GM23248 (cell line): ENCODE data around the gene BTBD7. TPM values are rescaled to one million over a fixed set of nuclear protein-coding genes. Genes with fewer than 3 reads are reported as not detected.
"Not testable (repeated sequence)": the region's sequence is repeated elsewhere in the genome, so short reads cannot be mapped to it uniquely, and the experiment has no call there.

Experiments used
- DNase-seq: peaks from one replicate; pipeline ENCODE4 v3.0.0-alpha.2; 2015
- H2AFZ ChIP-seq: fragments of 200-600 bp; sonication (generic); 2 replicates; pipeline ENCODE4 v1.6.1; 2016; ENCODE audit warnings: antibody characterized with exemption
- H3F3A ChIP-seq: fragments of 200-600 bp; sonication (generic); 2 replicates; pipeline ENCODE4 v1.6.1; 2016; ENCODE audit warnings: mild to moderate bottlenecking, antibody characterized with exemption, mixed run types; ENCODE audit not compliant: insufficient read depth
- H3K27ac ChIP-seq: fragments of 200-600 bp; sonication (generic); 2 replicates; pipeline ENCODE4 v1.5.1; 2016; ENCODE audit warnings: mild to moderate bottlenecking
- H3K27me3 ChIP-seq: fragments of 200-600 bp; sonication (generic); replicated peaks from 2 replicates; pipeline ENCODE4 v1.6.1; 2016; ENCODE audit warnings: mild to moderate bottlenecking; ENCODE audit not compliant: insufficient read depth
- H3K36me3 ChIP-seq: fragments of 200-600 bp; sonication (generic); 2 replicates; pipeline ENCODE4 v1.6.1; 2016; ENCODE audit warnings: low read depth, mild to moderate bottlenecking
- H3K4me1 ChIP-seq: fragments of 200-600 bp; sonication (generic); 2 replicates; pipeline ENCODE4 v1.6.1; 2016; ENCODE audit warnings: mild to moderate bottlenecking; ENCODE audit not compliant: insufficient read depth
- H3K4me2 ChIP-seq: fragments of 200-600 bp; sonication (generic); one replicate; pipeline ENCODE4 v1.6.1; 2016; ENCODE audit warnings: mild to moderate bottlenecking; ENCODE audit not compliant: unreplicated experiment
- H3K4me3 ChIP-seq: fragments of 200-600 bp; sonication (generic); 2 replicates; pipeline ENCODE4 v1.5.1; 2016; ENCODE audit warnings: mild to moderate bottlenecking
- H3K79me2 ChIP-seq: fragments of 200-600 bp; sonication (generic); 2 replicates; pipeline ENCODE4 v1.6.1; 2016; ENCODE audit warnings: mild to moderate bottlenecking; ENCODE audit not compliant: insufficient read depth
- H3K9ac ChIP-seq: fragments of 200-600 bp; sonication (generic); 2 replicates; pipeline ENCODE4 v1.6.1; 2016; ENCODE audit warnings: mild to moderate bottlenecking
- H3K9me2 ChIP-seq: fragments of 200-600 bp; sonication (generic); 2 replicates; pipeline ENCODE4 v1.6.1; 2016; ENCODE audit warnings: mixed run types, mild to moderate bottlenecking, moderate library complexity; ENCODE audit not compliant: insufficient read depth
- H3K9me3 ChIP-seq: fragments of 200-600 bp; sonication (generic); one replicate; pipeline ENCODE4 v1.6.1; 2017; ENCODE audit warnings: low read depth
- H4K20me1 ChIP-seq: fragments of 200-600 bp; sonication (generic); 2 replicates; pipeline ENCODE4 v1.6.0; 2016; ENCODE audit not compliant: insufficient read depth
- EZH2 ChIP-seq: fragments of 200-600 bp; sonication (generic); IDR thresholded peaks from 2 replicates; pipeline ENCODE4 v1.6.1; 2018; ENCODE audit warnings: antibody characterized with exemption, mild to moderate bottlenecking; ENCODE audit not compliant: insufficient read depth, poor library complexity, severe bottlenecking
- EZH2phosphoT487 ChIP-seq: fragments of 200-600 bp; sonication (generic); IDR thresholded peaks from 2 replicates; pipeline ENCODE4 v1.6.1; 2018; ENCODE audit warnings: antibody characterized with exemption, moderate library complexity, mild to moderate bottlenecking, low read depth; ENCODE audit not compliant: insufficient read depth
- WGBS, 2 experiments: methylation state at CpG; one replicate each; pipeline ENCODE4 v1.1.6; 2015 to 2017; ENCODE audit warnings: low lambda C conversion rate in 2 of 2, low coverage in 1 of 2; ENCODE audit errors: missing lambda C conversion rate in 2 of 2; 5-methylcytosine and 5-hydroxymethylcytosine counted together
- in situ Hi-C: fragments of 300-500 bp; cut with MboI; formaldehyde crosslinking; loops from 2 replicates; pipeline ENCODE4 v1.15.0; 2020
- polyA plus RNA-seq: library from polyadenylated mRNA; unstranded; fragments of >200 nt; fragmentation: Nextera tagmentation; extraction: Ambion mirVana; gene quantifications from 2 replicates; pipeline ENCODE4 v1.2.1, GENCODE V29; 2016
- total RNA-seq: library from RNA; depleted of rRNA; stranded (reverse); fragments of >200 nt; shearing (Covaris generic); gene quantifications from 2 replicates; pipeline ENCODE4 v1.2.3, GENCODE V29; 2014

BTBD7 gene
- total and polyA plus RNA-seq, 2 experiments from 2014 or later, result 14.3 to 18.2 TPM

- H3K27ac ChIP-seq, result peak overlapping the region; percentile 21
- H3K4me1 ChIP-seq, result peaks cover 10% of the 10 kb centered on the region
- in situ Hi-C loops, result loop anchor here (25.0 kb wide), 1 partner anchor 291 kb away; no protein-coding TSS in a partner anchor
- peak overlapping the region; percentile 14 for H3K9ac ChIP-seq
- no peak overlapping the region for H3K4me3 ChIP-seq
- DNase-seq, result peak; percentile 35
- peaks cover 52% of the 10 kb centered on the region for H3K36me3 ChIP-seq
- H3F3A ChIP-seq, result peaks cover 9% of the 10 kb centered on the region; the same call in 1 of the 2 replicates
- H3K79me2 ChIP-seq, result no peaks in the 10 kb centered on the region
- H3K9me2 ChIP-seq, result no peaks in the 10 kb centered on the region
- no peaks in the 10 kb centered on the region for H4K20me1 ChIP-seq
- TF ChIP-seq EZH2phosphoT487, result no peak
- TF ChIP-seq EZH2, result no peak
- H3K27me3 ChIP-seq, result no peaks in the 10 kb centered on the region
- WGBS, 2 experiments, result 86 to 87% methylated on average over 10 of the region's 10 CpGs
- no peaks in the 10 kb centered on the region for H3K9me3 ChIP-seq
- H3K4me2 ChIP-seq, result peak overlapping the region; percentile 14
- H2AFZ ChIP-seq, result no peak overlapping the region
Measured at GRCh38 chr14:93245764-93246420, 86.9 kb downstream of the BTBD7 start.

GRCh38 chr14:93240678-93241000, 92.2 kb downstream of the BTBD7 start:
- Histone ChIP-seq H3K9me3 (no peaks in the 10 kb centered on the region), H3K4me3 (no peak overlapping the region), H3K9ac (no peak overlapping the region), H3K4me2 (peak overlapping the region; percentile 62), H2AFZ (no peak overlapping the region), H3K4me1 (peaks cover 12% of the 10 kb centered on the region), H3K9me2 (no peaks in the 10 kb centered on the region), H3K79me2 (no peaks in the 10 kb centered on the region), H3K27me3 (no peaks in the 10 kb centered on the region), H3K27ac (peak overlapping the region; percentile 38; the same call in 1 of the 2 replicates), H4K20me1 (no peaks in the 10 kb centered on the region), H3K36me3 (peaks cover 34% of the 10 kb centered on the region), H3F3A (peaks cover 12% of the 10 kb centered on the region; the same call in 1 of the 2 replicates)
- in situ Hi-C loops, result loop anchor here (25.0 kb wide), 1 partner anchor 297 kb away; no protein-coding TSS in a partner anchor
- WGBS, 2 experiments, result 95 to 97% methylated on average over 3 of the region's 3 CpGs
- DNase-seq, result no peak
- TF ChIP-seq EZH2phosphoT487, result no peak
- TF ChIP-seq EZH2, result no peak

- Histone ChIP-seq H3K9me3 (no peaks in the 10 kb centered on the region), H2AFZ (no peak overlapping the region), H3F3A (peaks cover 17% of the 10 kb centered on the region; the same call in 1 of the 2 replicates), H3K4me2 (peak overlapping the region; percentile 62), H3K79me2 (no peaks in the 10 kb centered on the region), H4K20me1 (no peaks in the 10 kb centered on the region), H3K36me3 (peaks cover 29% of the 10 kb centered on the region), H3K27me3 (no peaks in the 10 kb centered on the region), H3K9me2 (no peaks in the 10 kb centered on the region), H3K4me3 (no peak overlapping the region), H3K27ac (peak overlapping the region; percentile 38; the same call in 1 of the 2 replicates), H3K4me1 (peaks cover 15% of the 10 kb centered on the region), H3K9ac (no peak overlapping the region)
- in situ Hi-C loops, result loop anchor here (25.0 kb wide), 1 partner anchor 297 kb away; no protein-coding TSS in a partner anchor
- DNase-seq, result peak; percentile 74
- WGBS, 2 experiments, result 84 to 89% methylated on average over 25 of the region's 25 CpGs
- TF ChIP-seq EZH2phosphoT487 (no peak), EZH2 (no peak)
Measured at GRCh38 chr14:93239869-93240677, 92.8 kb downstream of the BTBD7 start.

- H3K27ac ChIP-seq, result peak overlapping the region; percentile 84
- no peaks in the 10 kb centered on the region for H3K9me3 ChIP-seq
- peak overlapping the region; percentile 14; the same call in 1 of the 2 replicates for H2AFZ ChIP-seq
- in situ Hi-C loops, result loop anchor here (25.0 kb wide), 1 partner anchor 303 kb away; no protein-coding TSS in a partner anchor
- H3K36me3 ChIP-seq, result no peaks in the 10 kb centered on the region
- TF ChIP-seq EZH2phosphoT487 (no peak), EZH2 (no peak)
- H4K20me1 ChIP-seq, result no peaks in the 10 kb centered on the region
- H3K9ac ChIP-seq, result peak overlapping the region; percentile 75
- no peaks in the 10 kb centered on the region for H3K27me3 ChIP-seq
- peaks cover 10% of the 10 kb centered on the region for H3K4me1 ChIP-seq
- H3K9me2 ChIP-seq, result no peaks in the 10 kb centered on the region
- H3K4me2 ChIP-seq, result peak overlapping the region; percentile 69
- H3K79me2 ChIP-seq, result no peaks in the 10 kb centered on the region
- peak overlapping the region; percentile 38; the same call in 1 of the 2 replicates for H3K4me3 ChIP-seq
- WGBS, 2 experiments, result 12 to 26% methylated on average over 10 of the region's 10 CpGs
- DNase-seq, result peak; percentile 96
- peaks cover 22% of the 10 kb centered on the region; the same call in 1 of the 2 replicates for H3F3A ChIP-seq
Measured at GRCh38 chr14:93234798-93235197, 98.0 kb downstream of the BTBD7 start.

- in situ Hi-C loops, result loop anchor here (25.0 kb wide), 1 partner anchor 304 kb away; no protein-coding TSS in a partner anchor
- peaks cover 22% of the 10 kb centered on the region; the same call in 1 of the 2 replicates for H3F3A ChIP-seq
- 73 to 78% methylated on average over 5 of the region's 5 CpGs for WGBS, 2 experiments
Measured at GRCh38 chr14:93233078-93233477, 99.8 kb downstream of the BTBD7 start.

More at GRCh38 chr14:93233078-93233477, 99.8 kb downstream of the BTBD7 start:
- H3K36me3 ChIP-seq, H3K4me2 ChIP-seq, H3K9ac ChIP-seq, H3K27ac ChIP-seq, H4K20me1 ChIP-seq, H3K4me3 ChIP-seq, H3K79me2 ChIP-seq, H3K9me2 ChIP-seq, H3K9me3 ChIP-seq, H3K27me3 ChIP-seq, DNase-seq, H2AFZ ChIP-seq: not testable (repeated sequence)
- peaks cover 10% of the 10 kb centered on the region for H3K4me1 ChIP-seq
